ENCODE data around the gene GJC3. TPM values are rescaled to one million over a fixed set of nuclear protein-coding genes. Genes with fewer than 3 reads are reported as not detected.

The GJC3 gene
- total and polyA plus RNA-seq, 9 of the 15 experiments (the other 6 are each of a cell fraction or from before 2014, with no cell fraction given) = 0.10 to 0.45 (median 0.28) TPM; not detected in 1

DNA sequence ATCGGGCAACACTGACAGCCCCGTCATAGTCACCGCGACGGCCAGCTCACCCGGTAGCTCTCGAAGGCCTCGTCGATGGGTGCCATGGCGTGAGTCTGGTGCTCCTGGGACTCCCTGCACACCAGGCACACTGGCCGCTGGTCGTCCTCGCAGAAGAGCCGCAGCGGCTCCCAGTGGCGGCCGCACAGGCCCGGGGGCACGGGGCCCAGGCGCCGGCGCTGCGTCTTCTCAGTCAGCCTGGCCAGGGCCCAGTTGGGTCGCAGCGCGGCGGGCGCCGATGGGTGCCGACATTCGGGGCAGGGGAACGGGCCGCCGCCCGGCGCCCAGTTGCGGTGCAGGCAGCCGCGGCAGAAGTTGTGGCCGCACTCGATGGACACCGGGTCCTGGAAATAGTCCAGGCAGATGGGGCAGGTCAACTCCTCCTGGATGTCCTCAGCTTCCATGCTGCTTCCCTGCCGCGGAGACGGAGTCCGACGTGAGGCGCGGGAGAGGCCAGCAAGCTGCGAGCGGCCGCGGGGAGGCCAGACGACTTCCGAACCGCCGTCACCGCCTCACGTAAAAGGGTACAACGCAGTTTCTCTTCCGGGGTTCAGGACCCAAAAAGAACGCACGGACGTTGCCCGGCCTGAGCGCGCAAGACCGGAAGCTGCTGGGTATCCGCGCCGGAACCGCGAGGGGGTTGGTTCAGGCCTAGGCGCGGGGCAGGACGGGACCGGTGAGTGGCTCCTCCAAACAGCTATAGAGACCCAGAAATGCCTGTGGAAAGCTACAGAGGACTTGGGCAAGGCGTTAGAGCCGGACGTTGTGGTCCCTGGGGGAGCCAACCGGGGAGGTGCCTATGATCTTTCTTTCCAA lies 10.2 kb downstream of the GJC3 start, which contains the start of gene TRIM4 (continued):
- TF ChIP-seq, protein P1, sequence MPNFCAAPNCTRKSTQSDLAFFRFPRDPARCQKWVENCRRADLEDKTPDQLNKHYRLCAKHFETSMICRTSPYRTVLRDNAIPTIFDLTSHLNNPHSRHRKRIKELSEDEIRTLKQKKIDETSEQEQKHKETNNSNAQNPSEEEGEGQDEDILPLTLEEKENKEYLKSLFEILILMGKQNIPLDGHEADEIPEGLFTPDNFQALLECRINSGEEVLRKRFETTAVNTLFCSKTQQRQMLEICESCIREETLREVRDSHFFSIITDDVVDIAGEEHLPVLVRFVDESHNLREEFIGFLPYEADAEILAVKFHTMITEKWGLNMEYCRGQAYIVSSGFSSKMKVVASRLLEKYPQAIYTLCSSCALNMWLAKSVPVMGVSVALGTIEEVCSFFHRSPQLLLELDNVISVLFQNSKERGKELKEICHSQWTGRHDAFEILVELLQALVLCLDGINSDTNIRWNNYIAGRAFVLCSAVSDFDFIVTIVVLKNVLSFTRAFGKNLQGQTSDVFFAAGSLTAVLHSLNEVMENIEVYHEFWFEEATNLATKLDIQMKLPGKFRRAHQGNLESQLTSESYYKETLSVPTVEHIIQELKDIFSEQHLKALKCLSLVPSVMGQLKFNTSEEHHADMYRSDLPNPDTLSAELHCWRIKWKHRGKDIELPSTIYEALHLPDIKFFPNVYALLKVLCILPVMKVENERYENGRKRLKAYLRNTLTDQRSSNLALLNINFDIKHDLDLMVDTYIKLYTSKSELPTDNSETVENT (CRISPR knock-in tag; IDR thresholded peaks at IDR 0.05) = peak; percentile 36; the same call in 1 of the 2 replicates
- TF ChIP-seq RAD21 (CRISPR knock-in tag; conservative IDR thresholded peaks at IDR 0.05 in 1 of 2, IDR thresholded peaks at IDR 0.05 in 1 of 2) = peak in 1 of 2 experiments; percentile 36; a peak in 3 of 4 replicates
- TF ChIP-seq GTF2F1 (IDR thresholded peaks at IDR 0.05; ENCODE audit: low read depth, low read length) = peak; percentile 55; the same call in 1 of the 2 replicates
- TF ChIP-seq CHD2 (IDR thresholded peaks at IDR 0.05; ENCODE audit: low read depth, low read length) = peak; percentile 42; the same call in 1 of the 2 replicates
- TF ChIP-seq ZNF699 (CRISPR knock-in tag; IDR thresholded peaks at IDR 0.05; ENCODE audit: insufficient replicate concordance) = no peak
- TF ChIP-seq MEIS2 (IDR thresholded peaks at IDR 0.05; ENCODE audit: partially characterized antibody) = no peak
- 0 out of 2 replicates have a peak, but pooled peaks have one; percentile 10 for TF ChIP-seq TCF7 (IDR thresholded peaks at IDR 0.05; ENCODE audit: borderline replicate concordance)
- TF ChIP-seq, protein P2, sequence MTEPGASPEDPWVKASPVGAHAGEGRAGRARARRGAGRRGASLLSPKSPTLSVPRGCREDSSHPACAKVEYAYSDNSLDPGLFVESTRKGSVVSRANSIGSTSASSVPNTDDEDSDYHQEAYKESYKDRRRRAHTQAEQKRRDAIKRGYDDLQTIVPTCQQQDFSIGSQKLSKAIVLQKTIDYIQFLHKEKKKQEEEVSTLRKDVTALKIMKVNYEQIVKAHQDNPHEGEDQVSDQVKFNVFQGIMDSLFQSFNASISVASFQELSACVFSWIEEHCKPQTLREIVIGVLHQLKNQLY (CRISPR knock-in tag; conservative IDR thresholded peaks at IDR 0.05) = no peak
- TF ChIP-seq KAT7 (CRISPR knock-in tag; IDR thresholded peaks at IDR 0.05; ENCODE audit: borderline replicate concordance) = peak; percentile 95
- peak; percentile 29; the same call in 1 of the 2 replicates for TF ChIP-seq BRD4 (IDR thresholded peaks at IDR 0.05)
- TF ChIP-seq, protein P3, sequence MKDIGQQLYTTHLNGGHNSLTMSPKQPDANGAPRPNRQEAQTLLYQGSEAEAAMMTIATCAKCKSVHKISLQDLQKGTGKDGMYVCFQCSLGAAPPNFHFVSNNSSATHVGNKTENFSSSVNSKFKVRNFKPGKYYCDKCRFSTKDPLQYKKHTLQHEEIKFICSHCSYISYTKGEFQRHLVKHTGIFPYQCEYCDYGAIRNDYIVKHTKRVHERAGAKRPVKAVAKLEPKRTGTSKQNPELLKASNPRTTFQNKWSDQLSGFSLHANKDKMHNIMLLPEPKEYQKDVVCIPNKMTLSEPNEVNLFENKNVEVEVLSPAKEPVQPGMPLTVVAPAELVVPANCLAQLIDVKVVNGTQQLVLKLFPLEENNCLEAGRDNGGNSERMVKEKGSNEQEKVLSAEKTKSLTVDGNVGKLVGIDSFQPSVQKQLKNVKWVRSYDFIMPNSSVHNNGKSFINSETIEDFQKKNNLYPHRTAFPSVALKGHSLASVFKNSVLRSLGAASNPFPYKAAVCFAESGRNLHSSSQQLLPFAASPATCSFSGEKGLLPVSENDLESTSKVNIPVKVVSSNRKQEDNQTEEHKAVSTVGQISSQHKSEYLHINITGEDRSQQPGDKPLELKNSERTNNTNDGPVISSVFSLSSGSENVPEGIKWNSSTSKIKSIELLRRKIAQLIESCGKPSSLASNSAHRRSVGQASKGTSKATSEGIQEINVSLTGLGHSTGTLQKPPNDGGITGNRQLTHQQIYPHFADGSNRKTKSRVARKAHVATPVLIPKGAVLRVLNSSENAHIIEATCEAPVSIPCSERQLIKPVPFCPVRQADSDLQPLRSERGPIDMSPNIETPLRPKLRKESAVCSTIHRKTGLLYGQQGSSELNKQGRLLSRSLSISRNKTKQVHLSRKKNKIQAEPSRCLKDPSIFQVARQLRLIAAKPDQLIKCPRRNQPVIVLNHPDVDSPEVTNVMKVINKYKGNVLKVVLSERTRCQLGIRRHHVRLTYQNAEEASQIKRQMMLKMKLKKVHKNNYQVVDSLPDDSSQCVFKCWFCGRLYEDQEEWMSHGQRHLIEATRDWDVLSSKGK (CRISPR knock-in tag; IDR thresholded peaks at IDR 0.05) = no peak
- no peak for TF ChIP-seq KLF10 (CRISPR knock-in tag; IDR thresholded peaks at IDR 0.05)
- TF ChIP-seq POLR2A (conservative IDR thresholded peaks at IDR 0.05) = peak; percentile 93
- TF ChIP-seq ESRRB (CRISPR knock-in tag; IDR thresholded peaks at IDR 0.05; ENCODE audit: borderline replicate concordance) = no peak
- TF ChIP-seq, protein P4, sequence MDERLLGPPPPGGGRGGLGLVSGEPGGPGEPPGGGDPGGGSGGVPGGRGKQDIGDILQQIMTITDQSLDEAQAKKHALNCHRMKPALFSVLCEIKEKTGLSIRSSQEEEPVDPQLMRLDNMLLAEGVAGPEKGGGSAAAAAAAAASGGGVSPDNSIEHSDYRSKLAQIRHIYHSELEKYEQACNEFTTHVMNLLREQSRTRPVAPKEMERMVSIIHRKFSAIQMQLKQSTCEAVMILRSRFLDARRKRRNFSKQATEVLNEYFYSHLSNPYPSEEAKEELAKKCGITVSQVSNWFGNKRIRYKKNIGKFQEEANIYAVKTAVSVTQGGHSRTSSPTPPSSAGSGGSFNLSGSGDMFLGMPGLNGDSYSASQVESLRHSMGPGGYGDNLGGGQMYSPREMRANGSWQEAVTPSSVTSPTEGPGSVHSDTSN (CRISPR knock-in tag; IDR thresholded peaks at IDR 0.05; ENCODE audit: low read depth) = no peak
- TF ChIP-seq, protein P4 (tag; conservative IDR thresholded peaks at IDR 0.05; ENCODE audit: low read depth) = peak; percentile 47
- peak; percentile 65; the same call in 1 of the 2 replicates for TF ChIP-seq FOXP1 (CRISPR knock-in tag; IDR thresholded peaks at IDR 0.05)

Measured in K562 (cell line).